IPS-18c (cell line): ENCODE data around the gene CTAGE1.

Source experiments
- H3K4me3 ChIP-seq: 2 replicates; pipeline ENCODE4 v1.7.0; 2013; ENCODE audit warnings: low read depth, mild to moderate bottlenecking, low read length, moderate library complexity; ENCODE audit not compliant: insufficient read depth
- H3K9me3 ChIP-seq: one replicate; pipeline ENCODE4 v1.6.1; 2013; ENCODE audit warnings: mild to moderate bottlenecking, low read length, moderate library complexity; ENCODE audit not compliant: control insufficient read depth, insufficient read depth

CTAGE1 gene

DNA sequence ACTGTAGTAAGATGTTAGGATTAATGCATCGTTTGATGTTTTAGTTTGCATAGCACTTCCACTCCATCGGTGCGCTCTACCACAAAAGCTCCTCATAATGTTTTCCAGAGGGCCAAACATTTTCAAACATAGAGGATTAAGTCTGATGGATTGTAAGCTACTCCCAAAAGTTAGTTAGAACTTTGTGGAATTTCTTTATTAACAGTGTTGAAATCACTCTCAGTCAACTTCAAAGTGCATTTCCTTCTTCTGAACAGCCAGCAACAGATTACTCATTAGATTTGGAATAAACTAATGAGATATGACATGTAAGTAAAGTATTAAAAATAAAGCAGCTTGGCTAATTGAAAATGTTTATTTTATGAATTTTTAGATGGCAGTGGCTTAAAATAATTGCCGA lies 30.1 kb upstream of the CTAGE1 start:
- no peaks in the 10 kb centered on the region for H3K9me3 ChIP-seq
- no peak overlapping the region for H3K4me3 ChIP-seq

DNA sequence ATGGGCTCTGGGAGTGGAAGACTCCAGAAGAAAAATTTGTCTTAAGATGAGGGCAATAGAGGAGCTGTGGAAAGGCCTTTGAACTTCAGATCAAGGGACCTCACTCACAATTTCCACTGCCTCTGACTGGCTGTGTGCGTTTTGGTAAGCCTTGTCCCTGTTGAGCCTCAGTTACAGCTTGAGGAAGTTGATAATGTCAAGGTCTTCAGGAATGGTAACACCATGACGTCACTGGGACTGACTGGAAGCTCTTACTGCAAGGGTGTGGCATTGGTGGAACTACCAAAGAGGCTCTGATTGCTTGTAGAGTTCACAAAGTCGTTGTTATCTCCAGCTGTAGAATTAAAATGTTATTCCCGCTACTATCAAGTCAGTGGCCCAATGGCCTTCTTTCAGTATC lies 29.2 kb upstream of the CTAGE1 start:
- H3K9me3 ChIP-seq = no peaks in the 10 kb centered on the region
- H3K4me3 ChIP-seq = no peak overlapping the region

DNA sequence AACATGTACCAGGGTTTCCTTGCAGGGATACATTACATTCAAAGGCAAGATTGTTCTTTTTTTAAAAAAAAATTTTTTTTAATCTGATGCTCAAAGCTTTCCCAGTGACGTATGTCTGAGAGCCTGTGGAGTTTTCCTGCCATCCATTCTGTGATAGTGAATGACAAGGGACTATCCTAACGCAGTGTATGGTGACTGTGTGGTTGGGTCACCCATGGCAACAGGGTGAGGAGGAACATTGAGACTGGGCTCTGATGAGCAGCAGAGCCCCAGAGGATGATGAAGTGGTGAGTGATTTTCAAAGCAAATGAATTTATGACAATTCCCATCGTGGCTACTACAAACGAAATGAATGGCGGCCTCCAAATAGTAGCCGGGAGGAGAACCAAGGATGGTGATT lies 28.6 kb upstream of the CTAGE1 start:
- Histone ChIP-seq H3K9me3 (no peaks in the 10 kb centered on the region), H3K4me3 (no peak overlapping the region)

DNA sequence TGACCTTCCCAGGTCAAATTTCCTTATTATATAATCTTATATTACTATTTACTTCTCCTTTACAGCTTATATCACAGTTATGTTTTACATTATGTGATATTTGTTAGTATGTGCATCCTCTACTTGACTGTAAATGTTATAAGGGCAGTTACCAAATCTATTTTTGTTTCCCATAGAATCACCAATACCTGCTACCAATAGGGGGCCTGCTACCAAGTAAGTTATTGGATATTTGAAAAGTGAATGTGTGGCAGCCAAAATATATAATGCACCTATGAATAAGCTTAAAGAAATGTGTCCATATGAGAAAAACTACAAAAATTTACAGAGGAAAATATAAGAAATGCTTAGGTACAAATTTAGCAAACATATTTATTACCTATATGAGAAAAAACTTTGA lies 23.9 kb upstream of the CTAGE1 start:
- Histone ChIP-seq H3K9me3 (no peaks in the 10 kb centered on the region), H3K4me3 (no peak overlapping the region)

DNA sequence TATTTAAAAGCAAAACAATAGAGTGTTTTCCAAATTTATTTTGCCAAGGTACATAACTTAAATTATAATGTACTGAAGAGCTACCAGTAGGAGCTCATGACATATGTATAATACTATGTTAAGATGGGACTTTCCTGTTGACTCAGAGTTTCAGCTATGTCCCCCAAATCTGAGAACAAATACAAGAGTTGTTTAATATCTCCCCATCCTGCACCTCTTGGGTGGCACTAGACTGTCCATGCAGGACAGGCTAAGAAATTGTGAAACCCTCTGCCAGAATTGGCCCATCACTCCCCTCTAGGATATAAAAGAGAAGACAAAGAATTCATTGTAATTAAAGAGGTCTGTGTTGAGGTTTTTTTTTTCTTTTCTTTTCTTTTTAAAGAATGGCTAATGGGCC lies 21.7 kb upstream of the CTAGE1 start:
- Histone ChIP-seq H3K4me3 (no peak overlapping the region), H3K9me3 (no peaks in the 10 kb centered on the region)

DNA sequence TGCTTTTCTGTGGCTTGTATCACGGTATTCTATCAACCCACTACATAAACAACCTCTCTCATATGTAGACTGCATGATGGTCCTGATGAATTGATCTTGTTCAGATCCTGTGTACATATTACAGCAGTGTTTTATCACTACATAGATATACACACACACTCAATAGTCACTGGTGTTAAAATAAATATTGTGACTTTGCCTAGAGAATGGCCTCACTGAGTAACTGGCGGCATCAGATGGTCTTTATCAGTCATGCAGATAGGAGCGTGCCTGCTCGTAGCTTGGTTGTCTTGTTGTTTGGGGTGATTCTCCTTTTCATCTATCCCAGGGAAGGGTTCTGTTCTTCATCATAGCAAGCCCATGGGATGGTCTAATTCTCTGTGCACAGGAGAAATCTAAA lies 18.4 kb upstream of the CTAGE1 start:
- no peaks in the 10 kb centered on the region for H3K9me3 ChIP-seq

DNA sequence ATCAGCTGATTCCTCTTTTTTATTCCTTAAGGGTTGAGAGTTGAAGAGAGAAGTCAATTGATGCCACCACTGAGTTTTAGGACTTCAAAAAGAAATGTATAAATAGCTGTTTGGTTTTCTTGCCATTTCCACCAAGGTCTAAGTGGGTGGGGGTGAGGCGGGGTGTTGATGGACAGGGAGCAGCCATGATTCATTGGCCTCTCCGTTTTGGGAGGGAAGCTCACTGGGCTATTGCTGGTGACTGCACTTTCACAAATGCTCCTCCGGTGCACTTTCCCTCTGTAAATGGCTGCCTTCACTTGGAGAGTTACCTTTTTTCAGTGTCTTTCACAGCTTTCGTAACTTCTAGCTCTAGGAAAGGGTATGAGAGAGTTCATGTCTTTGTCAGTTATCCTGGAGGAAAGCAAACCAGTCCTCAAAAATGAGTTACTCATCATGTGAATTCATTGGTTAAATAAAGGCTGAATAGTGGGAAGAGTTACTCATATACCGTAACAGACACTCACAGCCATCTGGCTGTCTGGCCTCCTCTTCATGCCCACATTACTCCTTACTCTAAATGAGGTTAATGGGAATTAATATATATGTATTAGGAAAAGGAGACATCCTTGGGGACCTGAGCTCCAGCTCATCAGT lies 17.4 kb upstream of the CTAGE1 start:
- no peak overlapping the region for H3K4me3 ChIP-seq
- no peaks in the 10 kb centered on the region for H3K9me3 ChIP-seq

More for the DNA sequence above, 18.4 kb upstream of the CTAGE1 start:
- no peak overlapping the region for H3K4me3 ChIP-seq

DNA sequence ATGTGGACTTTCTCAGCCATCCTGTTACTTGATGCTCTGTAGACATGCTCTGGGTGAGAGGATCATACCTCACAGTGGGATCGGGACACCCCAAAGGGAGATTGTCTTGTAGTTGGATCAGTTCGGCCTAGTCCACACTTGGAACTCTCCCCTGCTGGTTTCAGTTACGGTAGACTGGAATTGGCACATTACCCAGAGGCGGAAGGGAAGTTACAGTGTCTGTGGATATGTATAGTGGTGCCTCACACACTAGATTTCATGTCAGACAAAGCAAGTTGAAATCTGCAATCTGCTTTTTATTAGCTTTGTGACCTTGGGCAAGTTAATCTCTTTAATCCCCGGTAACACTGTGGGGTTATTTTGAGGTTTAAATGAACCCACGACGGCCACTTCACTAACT lies 16.2 kb upstream of the CTAGE1 start:
- H3K9me3 ChIP-seq = no peaks in the 10 kb centered on the region
- no peak overlapping the region for H3K4me3 ChIP-seq

DNA sequence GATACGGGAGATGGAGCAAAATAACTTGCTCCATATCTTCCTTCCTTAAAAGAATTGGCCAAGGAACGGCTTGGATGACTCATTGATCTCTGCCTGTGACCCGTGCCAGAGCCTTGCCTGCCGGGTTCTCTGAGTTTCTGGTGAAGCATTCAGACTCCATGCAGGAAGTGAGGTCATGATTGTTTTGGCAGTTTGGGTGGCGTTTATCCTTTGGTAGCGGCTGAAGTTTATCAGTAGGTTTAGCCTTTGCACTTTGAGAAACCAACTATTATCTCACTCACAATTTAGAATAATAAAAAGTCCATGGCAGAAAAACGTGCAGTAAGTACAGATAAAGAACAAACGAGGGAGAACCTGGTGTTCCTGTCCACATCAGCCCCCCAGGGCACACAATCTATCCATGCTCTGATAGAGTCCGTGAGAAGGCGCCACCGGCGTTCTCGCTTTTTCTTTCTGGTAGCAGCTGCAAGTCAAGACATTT lies 15.0 kb upstream of the CTAGE1 start:
- no peak overlapping the region for H3K4me3 ChIP-seq
- no peaks in the 10 kb centered on the region for H3K9me3 ChIP-seq

DNA sequence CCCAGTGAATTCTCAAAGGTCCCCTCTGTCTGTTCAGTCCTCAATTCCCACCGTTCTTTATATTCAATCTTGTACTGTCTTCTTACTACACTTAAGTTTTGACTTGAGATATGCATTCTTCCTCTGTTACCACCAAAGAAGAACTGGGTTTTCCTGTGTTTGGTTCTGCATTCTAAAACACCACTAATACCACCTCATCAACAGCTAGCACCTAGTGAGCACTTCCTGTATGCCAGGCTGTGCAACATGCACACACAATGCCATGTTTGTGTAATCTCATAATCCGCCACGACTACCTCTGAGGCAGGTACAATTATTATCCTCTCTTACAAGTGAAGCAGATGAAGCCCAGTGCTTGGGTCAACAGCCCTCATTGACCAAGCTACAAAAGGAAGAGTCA lies 11.8 kb upstream of the CTAGE1 start:
- Histone ChIP-seq H3K4me3 (no peak overlapping the region), H3K9me3 (no peaks in the 10 kb centered on the region)

DNA sequence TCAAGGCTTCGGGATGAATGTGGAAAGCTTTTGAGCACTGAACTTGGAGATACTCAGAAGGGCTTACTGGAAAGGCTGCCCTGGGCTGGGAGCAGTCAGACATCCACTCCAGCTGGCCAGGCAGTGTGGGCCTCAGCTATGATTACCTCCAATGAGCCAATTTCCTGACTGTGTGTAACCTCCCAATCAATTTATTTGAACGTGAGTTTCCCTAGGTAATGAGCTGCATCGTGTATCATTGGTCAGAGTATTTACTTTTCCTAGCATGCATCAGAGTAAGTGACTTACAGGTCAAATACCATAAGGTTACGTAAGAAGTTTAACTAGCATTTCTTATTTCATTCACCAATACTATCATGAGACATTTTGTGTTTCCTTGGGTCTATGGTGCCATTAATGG lies 11.0 kb upstream of the CTAGE1 start:
- no peak overlapping the region for H3K4me3 ChIP-seq
- no peaks in the 10 kb centered on the region for H3K9me3 ChIP-seq

DNA sequence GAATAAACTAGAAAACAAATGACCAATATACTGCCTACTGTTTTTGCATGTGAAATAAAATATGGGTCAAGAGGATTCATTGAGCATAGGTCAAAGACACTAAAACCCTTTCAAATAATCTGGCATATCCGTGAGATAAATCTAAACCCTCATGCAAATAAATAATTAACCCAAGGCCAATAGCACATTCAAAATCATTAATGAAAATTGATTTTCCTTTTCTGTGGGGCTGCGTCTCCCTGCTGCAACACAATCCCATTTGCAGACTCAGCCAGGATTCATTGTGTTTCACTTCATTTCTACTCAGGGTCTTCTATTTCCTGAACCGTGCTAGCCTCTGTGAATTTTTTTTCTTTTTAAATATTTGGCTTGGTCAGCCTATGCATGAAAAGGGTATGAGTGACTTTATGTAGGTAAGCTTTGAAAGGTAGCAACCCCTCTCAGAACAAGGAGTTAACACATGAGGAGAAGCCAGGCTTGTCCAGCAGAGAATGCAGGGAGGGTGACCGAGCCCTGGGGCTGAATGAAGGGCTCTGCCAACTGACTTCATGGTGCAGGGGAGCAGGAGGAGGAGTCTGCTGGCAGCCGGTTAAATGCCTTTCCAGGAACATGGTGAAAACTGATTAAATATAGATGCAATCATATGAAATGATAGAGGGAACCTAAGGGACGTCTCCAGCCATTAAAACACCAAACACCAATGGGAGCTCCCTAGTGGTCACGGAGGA lies 10.3 kb upstream of the CTAGE1 start:
- Histone ChIP-seq H3K9me3 (no peaks in the 10 kb centered on the region), H3K4me3 (no peak overlapping the region)

DNA sequence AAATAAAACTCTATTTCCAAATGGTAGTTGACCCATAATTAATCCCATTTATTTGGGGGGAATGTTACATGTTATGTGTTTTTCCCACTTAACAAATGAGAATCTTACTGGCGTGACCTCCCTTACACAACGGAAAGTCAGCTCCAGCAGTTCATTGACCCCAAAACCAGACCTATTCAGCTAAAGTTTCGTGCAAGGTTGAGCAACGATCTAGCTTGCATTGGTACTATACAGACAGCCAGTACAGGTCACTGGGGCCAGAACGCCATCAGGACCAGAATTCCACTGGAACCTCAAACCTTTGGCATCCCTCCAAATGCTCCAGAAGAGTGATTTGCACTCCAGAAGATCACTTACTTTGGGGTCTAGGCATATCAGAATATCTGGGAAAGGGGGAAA lies 6.8 kb upstream of the CTAGE1 start:
- H3K9me3 ChIP-seq = no peaks in the 10 kb centered on the region
- no peak overlapping the region for H3K4me3 ChIP-seq

DNA sequence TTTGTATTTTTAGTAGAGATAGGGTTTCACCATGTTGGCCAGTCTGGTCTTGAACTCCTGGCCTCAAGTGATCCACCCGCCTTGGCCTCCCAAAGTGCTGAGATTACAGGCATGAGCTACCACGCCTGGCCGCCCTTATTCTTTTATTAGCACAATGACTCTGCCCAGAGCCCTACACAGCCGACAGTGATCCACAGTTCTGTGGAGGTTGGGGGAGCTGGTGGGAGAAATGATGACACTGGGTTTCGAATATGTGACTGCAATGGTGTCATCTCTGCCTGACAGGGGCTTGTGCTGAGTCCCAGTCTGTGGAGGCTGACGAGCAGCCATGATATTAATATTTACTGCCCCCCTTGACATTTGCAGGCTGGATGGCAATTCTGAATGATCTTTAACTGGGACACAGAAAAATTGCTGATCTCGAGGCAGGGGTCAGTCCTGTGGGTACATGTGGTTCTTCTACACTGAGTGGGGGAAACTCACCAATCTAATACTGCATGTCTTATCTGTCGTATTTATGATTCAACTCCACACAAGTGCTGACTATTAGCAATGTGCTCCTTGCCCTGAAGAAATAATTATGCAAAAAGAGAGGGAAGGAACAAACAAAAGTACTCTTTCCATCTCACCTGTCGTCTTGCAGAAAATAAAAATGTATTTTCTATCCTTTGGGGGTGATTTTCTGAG lies 6.3 kb upstream of the CTAGE1 start:
- H3K4me3 ChIP-seq = no peak overlapping the region
- H3K9me3 ChIP-seq = no peaks in the 10 kb centered on the region

DNA sequence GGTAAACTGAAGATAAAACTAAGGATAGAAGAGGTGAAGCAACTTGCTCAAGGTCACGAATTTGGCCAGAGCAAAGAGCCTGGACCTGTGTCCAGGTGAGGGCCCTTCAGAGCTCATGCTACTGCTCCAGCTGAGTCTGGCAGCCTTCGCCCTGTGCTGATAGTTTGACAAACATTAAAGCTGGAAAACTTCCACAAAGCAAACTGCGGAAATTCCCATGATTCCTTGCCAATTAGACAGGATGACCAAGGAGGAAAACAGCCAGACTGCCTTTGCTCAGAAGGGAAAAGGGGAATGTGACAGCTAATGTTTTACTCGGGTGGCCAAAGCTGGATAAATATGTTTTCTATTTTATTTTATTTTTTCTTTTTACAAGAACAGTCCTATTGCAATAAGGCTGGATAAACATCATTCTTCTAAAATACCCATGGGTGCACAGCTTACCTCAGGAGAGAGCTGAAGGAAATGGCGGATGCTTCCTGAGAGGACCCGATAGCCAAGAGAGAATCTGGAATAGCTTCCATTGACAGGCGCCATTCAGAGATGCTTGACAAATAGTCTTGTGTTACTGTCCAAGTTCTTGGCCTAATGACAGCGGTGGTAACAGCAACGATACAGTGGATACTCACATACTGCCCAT lies 5.3 kb upstream of the CTAGE1 start:
- Histone ChIP-seq H3K9me3 (no peaks in the 10 kb centered on the region), H3K4me3 (no peak overlapping the region)

DNA sequence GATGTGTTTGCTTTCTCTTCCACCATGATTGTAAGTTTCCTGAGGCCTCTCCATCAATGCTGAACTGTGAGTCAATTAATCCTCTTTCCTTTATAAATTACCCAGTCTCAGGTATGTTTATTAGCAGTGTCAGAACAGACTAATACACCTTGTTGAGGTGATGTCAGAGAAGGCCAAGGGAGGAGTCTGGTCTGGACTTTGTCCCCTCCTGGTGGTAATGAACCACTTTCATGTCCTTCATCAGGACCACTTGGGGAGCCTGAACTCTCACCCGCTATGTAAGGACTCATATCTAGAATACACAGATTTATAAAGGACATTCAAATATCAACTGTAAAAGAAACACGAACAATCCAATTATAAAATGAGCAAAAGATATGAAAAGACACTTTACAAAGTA lies 2.9 kb upstream of the CTAGE1 start:
- Histone ChIP-seq H3K4me3 (no peak overlapping the region), H3K9me3 (no peaks in the 10 kb centered on the region)

DNA sequence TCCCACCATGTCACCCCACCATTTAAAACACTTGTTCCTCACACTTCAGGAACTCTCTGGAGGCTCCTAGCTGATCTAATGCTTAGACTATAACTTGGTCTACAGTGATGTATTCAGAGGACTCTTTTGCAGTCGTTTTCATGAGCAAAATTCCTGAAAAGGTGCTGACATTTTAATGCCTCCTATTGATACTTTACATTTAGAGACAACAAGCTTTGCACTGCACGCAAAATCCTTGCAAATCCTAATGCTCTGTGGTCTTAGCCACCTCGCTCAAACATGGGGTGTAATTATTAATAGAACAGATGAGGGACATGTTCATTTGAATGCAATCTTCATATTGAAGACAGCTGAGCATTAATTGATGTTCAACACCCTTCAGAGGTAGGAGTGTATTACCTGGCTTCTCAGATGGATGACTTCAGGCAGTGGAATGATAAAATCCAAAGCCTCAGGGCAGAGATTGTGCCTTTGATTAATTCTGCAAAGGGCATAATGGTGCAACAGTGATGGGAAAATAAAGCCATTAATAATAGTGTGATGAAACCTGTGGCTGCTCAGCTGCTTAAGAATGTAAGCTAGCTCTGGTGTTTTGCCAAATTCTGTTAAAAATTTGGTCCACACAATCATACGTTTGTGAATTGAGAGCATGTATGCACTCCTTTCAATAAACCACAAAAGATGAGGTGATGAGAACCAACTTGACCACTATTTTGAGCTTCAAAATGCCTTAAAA lies 5.4 kb downstream of the CTAGE1 start:
- no peaks in the 10 kb centered on the region for H3K9me3 ChIP-seq
- H3K4me3 ChIP-seq = no peak overlapping the region
